ENCODE measurements around the gene GARIN1A. TPM values are rescaled to one million over a fixed set of nuclear protein-coding genes. Genes with fewer than 3 reads are reported as not detected.

Gene GARIN1A
- total RNA-seq, 6 experiments from 2014 or later: 0.06 to 1.3 (median 0.48) TPM

DNA sequence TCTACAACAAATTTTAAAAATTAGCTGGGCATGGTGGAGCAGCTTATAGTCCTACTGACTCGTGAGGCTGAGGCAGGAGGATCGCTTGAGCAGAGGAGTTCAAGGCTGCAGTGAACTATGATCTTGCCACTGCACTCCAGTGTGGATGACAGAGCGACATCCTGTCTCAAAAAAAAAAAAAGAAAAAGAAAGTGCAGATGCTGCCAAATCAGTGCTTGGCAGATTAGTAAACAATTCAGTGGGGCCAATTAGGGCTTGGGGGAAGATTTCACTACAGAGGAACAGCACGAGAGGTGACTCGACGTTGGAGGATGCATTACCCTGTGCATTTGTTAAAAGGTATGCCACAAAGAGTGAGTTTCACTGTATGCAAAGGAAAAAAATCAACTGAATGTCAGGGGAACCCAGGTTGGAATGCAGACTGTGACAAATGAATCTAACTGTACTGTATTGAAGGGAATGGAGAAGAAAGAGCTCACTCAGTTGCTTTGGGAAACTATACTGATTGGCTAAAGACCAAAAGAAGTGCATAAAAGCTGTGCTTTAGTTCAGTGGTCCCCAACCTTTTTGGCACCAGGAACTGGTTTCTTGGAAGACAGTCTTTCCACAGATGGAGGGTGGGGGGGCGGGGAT lies 31.6 kb downstream of the GARIN1A start:
- H3K4me1 ChIP-seq: no peaks in the 10 kb centered on the region
- H3K9me3 ChIP-seq: no peaks in the 10 kb centered on the region
- no peak overlapping the region for H3K27ac ChIP-seq
- ATAC-seq (peak; percentile 31 to 46 (median 38)), DNase-seq (no peak)
- WGBS (ENCODE audit: insufficient coverage, low coverage, low lambda C conversion rate, missing lambda C conversion rate): 54% methylated on average over 6 of the region's 7 CpGs
- no peaks in the 10 kb centered on the region for H3K36me3 ChIP-seq
- no peaks in the 10 kb centered on the region for H3K27me3 ChIP-seq
- intact Hi-C loops (cut with DNase I): no loop called here
- no peak for TF ChIP-seq POLR2A (IDR thresholded peaks at IDR 0.05)
- TF ChIP-seq, protein P1, sequence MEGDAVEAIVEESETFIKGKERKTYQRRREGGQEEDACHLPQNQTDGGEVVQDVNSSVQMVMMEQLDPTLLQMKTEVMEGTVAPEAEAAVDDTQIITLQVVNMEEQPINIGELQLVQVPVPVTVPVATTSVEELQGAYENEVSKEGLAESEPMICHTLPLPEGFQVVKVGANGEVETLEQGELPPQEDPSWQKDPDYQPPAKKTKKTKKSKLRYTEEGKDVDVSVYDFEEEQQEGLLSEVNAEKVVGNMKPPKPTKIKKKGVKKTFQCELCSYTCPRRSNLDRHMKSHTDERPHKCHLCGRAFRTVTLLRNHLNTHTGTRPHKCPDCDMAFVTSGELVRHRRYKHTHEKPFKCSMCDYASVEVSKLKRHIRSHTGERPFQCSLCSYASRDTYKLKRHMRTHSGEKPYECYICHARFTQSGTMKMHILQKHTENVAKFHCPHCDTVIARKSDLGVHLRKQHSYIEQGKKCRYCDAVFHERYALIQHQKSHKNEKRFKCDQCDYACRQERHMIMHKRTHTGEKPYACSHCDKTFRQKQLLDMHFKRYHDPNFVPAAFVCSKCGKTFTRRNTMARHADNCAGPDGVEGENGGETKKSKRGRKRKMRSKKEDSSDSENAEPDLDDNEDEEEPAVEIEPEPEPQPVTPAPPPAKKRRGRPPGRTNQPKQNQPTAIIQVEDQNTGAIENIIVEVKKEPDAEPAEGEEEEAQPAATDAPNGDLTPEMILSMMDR (IDR thresholded peaks at IDR 0.05): no peak
- H3K4me3 ChIP-seq: no peak overlapping the region

- Histone ChIP-seq H3K4me3 (no peak overlapping the region), H3K36me3 (no peaks in the 10 kb centered on the region), H3K4me1 (no peaks in the 10 kb centered on the region), H3K27ac (no peak overlapping the region), H3K9me3 (no peaks in the 10 kb centered on the region), H3K27me3 (no peaks in the 10 kb centered on the region)
- intact Hi-C loops (cut with DNase I): no loop called here
- WGBS (ENCODE audit: insufficient coverage, low coverage, low lambda C conversion rate, missing lambda C conversion rate): 59% methylated on average over 3 of the region's 3 CpGs
- TF ChIP-seq POLR2A (IDR thresholded peaks at IDR 0.05): no peak
- TF ChIP-seq, protein P1 (IDR thresholded peaks at IDR 0.05): no peak
- ATAC-seq: peak; percentile 36 to 72 (median 62)
- DNase-seq: no peak
Observed at GRCh38 chr7:128705891-128706333, 33.8 kb downstream of the GARIN1A start.

DNA sequence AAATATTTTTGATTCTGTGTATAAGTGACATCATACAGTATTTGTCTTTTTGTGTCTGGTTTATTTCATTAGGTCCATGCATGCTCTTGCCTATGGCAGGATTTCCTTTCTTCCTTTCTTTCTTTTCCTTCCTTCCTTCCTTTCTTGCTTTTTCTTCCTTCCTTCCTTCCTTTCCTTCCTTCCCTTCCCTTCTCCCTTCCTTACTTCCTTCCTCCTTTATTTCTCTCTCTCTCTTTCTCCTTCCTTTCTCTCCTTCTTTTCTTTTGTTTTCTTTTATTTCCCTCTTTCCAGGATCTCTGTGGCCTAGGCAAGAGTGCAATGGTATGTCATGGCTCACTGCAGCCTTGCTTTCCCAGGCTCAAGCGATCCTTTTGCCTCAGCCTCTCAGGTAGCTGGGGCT lies 35.7 kb downstream of the GARIN1A start:
- H3K36me3 ChIP-seq: no peaks in the 10 kb centered on the region
- DNase-seq (no peak), ATAC-seq (no peak)
- no peaks in the 10 kb centered on the region for H3K4me1 ChIP-seq
- no peak overlapping the region for H3K4me3 ChIP-seq
- H3K9me3 ChIP-seq: no peaks in the 10 kb centered on the region
- no peaks in the 10 kb centered on the region for H3K27me3 ChIP-seq
- H3K27ac ChIP-seq: no peak overlapping the region
- intact Hi-C loops (cut with DNase I): no loop called here
- WGBS (ENCODE audit: insufficient coverage, low coverage, low lambda C conversion rate, missing lambda C conversion rate): 95% methylated on average over 1 of the region's 1 CpG
- TF ChIP-seq, protein P1 (IDR thresholded peaks at IDR 0.05): no peak
- TF ChIP-seq POLR2A (IDR thresholded peaks at IDR 0.05): no peak

DNA sequence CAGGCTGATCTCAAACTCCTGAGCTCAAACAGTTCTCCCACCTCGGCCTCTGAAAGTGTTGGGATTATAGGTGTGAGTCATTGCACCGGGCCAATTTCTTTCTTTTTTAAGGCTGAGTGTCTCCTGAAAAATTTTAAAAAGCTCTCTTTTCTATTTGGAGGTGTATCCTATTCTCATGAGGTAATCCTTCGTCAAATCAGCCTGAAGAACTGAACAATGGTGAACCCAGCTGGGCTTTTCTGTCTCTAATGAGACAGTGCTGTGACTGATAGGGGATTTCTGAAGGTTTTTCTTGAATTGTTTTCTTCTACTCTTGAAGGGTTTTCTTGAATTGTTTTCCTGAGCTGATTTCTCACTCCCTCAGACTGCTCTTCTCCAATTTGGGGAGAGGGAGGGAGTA lies 36.1 kb downstream of the GARIN1A start:
- ATAC-seq: no peak
- no peak overlapping the region for H3K4me3 ChIP-seq
- H3K9me3 ChIP-seq: no peaks in the 10 kb centered on the region
- no peak overlapping the region for H3K27ac ChIP-seq
- no peaks in the 10 kb centered on the region for H3K4me1 ChIP-seq
- intact Hi-C loops (cut with DNase I): no loop called here
- H3K27me3 ChIP-seq: no peaks in the 10 kb centered on the region
- H3K36me3 ChIP-seq: no peaks in the 10 kb centered on the region
- TF ChIP-seq POLR2A (IDR thresholded peaks at IDR 0.05): no peak
- TF ChIP-seq, protein P1 (IDR thresholded peaks at IDR 0.05): no peak
- DNase-seq: no peak
- 86% methylated on average over 3 of the region's 3 CpGs for WGBS (ENCODE audit: insufficient coverage, low coverage, low lambda C conversion rate, missing lambda C conversion rate)
